ENCODE results near the gene CNKSR3.
"Not testable (repeated sequence)": the region's sequence is repeated elsewhere in the genome, so short reads cannot be mapped to it uniquely, and the experiment has no call there.

CNKSR3 gene

GRCh38 chr6:154510144-154510905 is at the start of gene CNKSR3:
CNKSR3 (minus strand) TSS chr6:154510685; CDS start chr6:154510114, 571 bp downstream.
- DNase-seq: no peak

GRCh38 chr6:154558984-154559383 is 48.5 kb upstream of the CNKSR3 start:
- no peak for DNase-seq

- DNase-seq: no peak
These were observed 48.0 kb upstream of the CNKSR3 start for GRCh38 chr6:154558513-154558912.

- DNase-seq: no peak
These were observed 44.7 kb upstream of the CNKSR3 start for GRCh38 chr6:154555073-154555677.

DNA sequence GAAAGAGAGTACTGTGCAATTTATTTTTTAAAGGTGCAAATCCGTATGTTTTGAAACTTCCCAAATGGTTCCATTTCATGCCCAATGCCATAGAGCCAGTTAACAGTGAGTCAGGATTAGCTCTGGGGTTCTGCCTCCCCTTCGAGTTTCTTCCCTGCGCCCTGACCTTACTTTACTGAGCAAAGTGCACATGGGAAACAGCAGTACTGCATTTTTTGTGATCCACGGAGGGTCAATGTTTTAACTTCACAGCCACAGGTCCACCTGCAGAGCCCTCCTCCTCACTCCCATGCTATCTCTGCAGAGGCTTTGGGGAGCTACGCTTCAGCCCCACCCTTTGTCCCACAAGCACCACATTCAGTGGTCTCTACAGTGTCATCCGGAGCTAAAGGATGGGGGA is 44.0 kb upstream of the CNKSR3 start:
- no peak for DNase-seq

DNA sequence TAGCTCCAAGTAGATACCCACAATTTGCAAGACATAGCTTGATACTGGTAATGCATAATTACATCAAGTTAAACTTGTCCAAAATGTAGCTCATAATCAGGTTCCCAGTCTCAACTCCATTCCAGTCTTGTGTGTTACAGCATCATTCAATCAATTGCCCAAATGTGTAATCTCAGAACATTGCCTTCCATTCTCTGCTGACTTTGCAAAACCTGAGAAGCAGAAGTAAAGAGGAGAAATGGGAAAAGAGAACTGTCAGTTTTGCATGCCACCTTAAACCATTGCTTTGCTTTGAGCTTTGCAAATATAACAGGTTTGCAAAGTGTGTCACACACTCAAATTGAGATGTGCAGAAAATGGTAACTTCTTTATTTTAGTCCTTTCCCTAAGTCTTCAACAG is 40.3 kb upstream of the CNKSR3 start:
- DNase-seq: no peak

GRCh38 chr6:154549179-154549578 is 38.7 kb upstream of the CNKSR3 start:
- no peak for DNase-seq

DNA sequence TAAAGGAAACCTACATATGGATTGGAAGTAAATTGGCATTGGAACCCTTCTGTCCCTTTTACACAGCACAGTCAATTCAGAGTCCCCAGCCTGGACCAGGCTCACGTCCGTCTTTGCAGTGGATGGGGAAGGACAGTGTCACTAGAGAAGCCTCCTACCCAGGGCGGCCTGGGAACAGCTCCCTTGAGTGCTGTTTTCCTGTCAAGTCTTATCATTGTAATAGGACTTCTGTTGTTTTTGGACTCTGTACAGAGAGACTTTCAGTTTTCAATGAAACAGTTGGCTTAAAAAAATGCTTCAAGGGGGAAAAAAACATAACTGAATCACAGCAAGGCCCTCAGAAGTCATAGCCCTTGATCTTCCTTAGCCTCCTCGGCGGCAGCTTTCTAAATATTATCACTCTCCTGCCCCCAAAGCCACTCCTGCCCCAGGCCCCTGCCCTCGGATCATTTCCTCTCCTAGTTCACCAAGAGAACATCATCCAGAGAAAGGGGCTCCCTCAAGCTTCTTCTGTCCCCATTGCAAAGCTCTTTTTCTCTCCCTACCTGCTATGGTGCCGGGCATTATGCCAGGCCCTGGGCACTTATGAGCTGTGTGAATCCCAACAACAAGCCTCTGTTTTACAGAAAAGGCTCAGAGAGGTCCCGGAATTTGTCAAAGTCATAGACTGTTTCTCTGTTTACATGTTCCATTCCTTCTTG is 37.8 kb upstream of the CNKSR3 start:
- DNase-seq: no peak

DNA sequence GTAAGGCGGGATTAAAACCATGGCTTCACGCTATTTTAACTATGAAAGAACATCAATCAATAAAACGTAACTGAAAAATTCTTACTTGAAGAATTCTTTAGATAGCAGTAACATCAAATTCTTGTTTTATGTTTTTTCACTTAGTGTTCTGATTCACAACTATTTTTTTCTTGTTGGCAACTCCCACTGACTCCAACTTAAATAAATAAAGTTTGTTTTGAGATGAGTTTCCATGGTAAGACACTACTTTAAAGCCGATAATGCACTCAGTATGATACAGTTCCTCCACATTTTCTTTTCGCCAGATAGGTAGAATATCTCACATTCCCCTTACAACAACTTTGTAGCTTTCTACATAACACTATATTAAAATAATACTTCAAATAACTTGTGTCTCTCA is 33.1 kb upstream of the CNKSR3 start:
- no peak for DNase-seq

GRCh38 chr6:154542747-154543146 is 32.3 kb upstream of the CNKSR3 start:
- no peak for DNase-seq

GRCh38 chr6:154541837-154542236 is 31.4 kb upstream of the CNKSR3 start:
- DNase-seq: not testable (repeated sequence)

GRCh38 chr6:154539593-154540269 is 29.2 kb upstream of the CNKSR3 start:
- DNase-seq: no peak

- no peak for DNase-seq
These were observed 28.2 kb upstream of the CNKSR3 start for GRCh38 chr6:154538640-154539191.

DNA sequence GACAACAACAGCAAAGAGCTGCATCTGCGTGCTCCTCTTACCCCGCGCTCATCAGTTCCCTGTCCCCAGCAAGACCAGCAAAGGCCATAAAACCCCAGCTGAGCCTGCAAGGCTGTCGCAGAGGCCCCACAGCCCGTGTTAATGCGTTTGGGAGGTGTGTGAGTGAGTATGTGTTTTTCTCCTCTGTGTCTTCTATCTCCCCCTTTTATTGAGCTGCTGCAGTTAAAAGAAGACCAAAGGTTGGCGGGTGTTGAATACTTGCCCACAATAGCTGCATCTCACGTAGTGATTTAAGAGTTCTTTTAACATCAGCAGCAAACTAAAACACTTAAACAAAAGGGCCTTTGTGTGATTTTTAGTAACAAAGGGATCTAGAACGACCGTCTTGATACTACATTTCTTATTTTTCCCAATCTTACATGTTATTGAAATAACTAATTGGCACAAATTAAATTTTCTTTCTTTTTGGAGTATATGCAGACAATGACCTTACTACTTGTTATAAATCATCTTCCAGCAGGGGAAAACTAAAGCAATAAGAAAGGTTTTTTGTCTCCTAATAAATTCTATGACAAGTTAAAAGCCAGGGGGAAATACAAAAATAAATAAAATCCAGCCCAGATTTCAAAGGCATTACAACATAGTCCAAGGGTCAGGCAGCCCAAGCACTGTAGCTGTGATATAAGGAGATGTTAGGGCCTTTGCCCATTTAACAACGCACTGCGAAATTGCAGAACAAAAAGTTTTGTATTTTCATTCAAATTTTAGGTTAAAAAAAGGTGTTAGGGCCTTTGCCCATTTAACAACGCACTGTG is 27.2 kb upstream of the CNKSR3 start:
- no peak for DNase-seq

GRCh38 chr6:154536999-154537398 is 26.5 kb upstream of the CNKSR3 start:
- no peak for DNase-seq

DNA sequence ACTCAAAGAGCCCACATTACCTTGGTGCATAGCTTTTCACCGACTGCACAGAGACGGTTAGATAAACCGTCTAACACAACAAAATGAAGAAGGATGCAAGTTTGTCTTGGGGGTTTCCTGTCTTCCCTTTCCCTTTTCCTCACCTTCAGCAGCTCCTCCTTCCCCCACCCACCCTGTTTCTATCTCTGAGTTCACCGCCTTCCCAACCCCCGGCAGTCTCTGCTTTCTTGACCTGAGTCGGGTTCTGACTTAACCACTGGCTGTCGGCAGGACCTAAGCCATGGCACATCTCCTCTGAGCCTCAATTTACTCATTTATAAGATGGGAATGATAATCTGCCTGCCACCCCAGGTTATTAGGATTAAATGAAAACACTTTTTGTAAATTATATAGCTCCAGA is 25.8 kb upstream of the CNKSR3 start:
- no peak for DNase-seq

DNA sequence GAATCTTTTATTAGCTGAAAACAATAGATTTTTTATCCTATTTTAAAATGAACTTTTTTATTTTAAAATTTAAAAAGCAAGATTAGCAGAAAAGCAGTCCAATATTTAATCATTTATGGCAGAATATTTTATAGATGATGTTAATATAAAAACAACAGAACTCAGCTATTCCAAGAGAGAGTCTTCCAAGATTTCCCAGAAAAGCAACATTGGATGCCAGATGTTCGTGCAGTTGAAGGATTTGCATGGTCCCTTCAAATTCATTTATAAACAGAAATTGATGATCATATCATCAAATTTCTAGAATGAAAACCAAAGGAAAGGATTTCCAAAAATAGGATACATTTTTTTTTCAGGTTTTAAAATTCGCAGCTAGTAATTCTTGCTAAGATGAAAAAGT is 25.4 kb upstream of the CNKSR3 start:
- no peak for DNase-seq

DNA sequence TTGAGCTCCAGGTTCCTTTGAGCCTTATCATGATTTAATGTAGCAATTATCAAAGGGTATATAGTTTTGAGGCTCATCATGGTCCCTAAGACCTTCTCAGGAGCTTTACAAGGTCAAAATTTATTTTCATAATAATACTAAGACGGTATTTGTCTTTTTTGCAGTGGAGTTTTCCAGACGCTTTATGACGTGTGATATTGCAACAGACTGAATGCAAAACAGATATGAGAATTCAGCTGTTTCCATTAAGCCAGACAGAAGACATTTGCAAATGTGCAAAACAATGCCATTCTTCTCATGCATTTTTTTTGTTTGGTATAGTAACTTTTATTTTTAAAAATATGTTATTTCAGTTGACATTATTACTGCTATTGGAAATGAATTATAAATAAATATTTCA is 24.7 kb upstream of the CNKSR3 start:
- no peak for DNase-seq

DNA sequence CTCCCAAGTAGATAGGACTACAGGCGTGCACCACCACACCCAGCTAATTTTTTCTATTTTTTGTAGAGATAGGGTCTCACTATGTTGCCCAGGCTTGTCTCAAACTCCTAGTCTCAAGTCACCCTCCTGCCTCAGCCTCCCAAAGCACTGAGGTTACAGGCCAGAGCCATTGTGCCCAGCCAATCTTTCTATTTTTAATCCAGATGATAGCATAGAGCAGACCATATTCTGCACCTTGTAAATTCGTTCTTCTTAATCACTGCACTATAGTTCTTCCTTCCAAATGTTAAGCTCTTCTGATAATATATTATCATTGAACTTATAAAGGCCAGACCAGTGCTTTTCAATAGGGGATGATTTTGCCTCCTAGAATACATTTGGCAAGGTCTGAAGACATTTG is 24.0 kb upstream of the CNKSR3 start:
- no peak for DNase-seq

DNA sequence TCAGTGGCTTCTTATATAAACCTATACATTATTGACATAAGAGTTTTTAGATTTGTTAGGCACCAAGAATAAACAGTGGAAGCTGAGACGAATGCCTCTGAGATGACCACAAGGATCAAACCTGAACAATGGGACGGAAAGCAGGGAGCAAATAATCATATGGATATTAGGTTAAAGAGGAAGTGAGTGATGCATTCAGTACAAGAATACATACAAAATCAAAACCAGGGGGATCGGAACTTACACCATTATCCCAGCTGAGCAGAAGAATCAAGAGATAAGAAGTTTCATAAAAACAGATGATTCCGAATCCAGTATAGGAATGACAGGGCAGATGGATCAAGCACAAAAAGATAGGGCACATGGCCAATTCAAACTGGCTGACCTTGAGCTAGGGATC is 21.9 kb upstream of the CNKSR3 start:
- DNase-seq: no peak

DNA sequence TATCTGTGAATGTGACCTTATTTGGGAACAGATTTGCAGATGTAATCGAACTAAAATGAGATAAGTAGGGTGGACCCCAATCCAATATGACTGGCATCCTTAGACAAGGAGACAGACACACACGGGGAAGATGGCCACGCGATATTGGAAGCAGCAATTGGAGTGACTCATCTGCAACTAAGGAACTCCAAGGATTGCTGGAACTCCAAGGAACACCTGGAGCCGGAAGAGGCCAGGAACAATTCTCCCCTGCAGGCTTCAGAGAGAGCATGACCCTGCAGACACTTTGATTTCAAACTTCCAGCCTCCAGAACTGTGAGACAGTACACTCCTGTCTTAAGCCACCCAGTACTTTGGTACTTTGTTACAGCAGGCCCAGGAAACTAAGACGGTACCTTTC is 19.5 kb upstream of the CNKSR3 start:
- no peak for DNase-seq

GRCh38 chr6:154528310-154528915 is 17.9 kb upstream of the CNKSR3 start:
- no peak for DNase-seq
